ENCODE data around the gene MEIS2. TPM values are rescaled to one million over a fixed set of nuclear protein-coding genes. Genes with fewer than 3 reads are reported as not detected.

The MEIS2 gene
- total RNA-seq, 2 experiments from 2014 or later, result not detected

DNA sequence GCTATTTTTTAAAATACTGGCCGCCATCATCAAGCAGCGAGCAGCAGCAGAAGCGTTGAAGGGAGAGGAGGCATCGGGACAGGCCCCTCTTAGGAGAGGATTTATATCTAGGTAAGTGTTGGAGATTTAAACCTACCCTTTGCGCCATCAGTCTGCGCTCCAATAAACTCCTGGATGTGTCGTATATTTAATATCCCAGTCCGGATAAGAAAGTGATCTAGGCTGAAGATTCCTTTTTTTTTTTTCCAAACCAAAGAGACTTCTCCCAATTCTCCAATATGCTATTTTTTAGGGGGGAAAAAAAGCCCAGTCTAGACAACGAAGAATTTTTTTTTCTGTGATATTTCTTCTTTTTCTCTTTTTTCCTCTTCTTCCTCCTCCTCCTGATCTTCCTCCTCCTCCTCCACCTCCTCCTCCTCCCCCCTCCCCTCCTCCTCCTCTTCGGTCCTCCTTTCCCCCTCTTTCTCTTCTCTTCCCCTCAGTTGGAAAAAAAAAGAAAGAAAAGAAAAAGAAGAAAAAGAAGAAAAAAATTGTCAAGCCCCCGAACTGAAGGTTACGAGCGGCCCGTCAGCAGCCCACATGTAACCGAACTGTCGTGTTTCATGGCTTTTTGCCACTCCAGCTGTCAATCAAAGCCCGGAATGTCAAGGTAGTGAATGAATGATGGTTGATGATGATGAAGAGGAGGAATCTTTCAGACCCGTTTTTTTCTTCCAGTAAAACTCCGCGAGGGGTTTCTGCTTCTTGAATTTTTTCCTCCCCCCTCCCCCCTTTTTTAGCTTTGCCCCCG, 835 bp downstream of the MEIS2 start:
- Mint-ChIP-seq H3K36me3 (ENCODE audit: low read depth) (peaks cover 10% of the 10 kb centered on the region), H3K4me3 (peak overlapping the region; percentile 95), H3K27me3 (peaks cover 97% of the 10 kb centered on the region), H3K4me1 (ENCODE audit: low read depth) (peaks cover 59% of the 10 kb centered on the region), H3K9me3 (peaks cover 3% of the 10 kb centered on the region), H3K27ac (peak overlapping the region; percentile 13)
- H3K27me3 ChIP-seq (ENCODE audit: control insufficient read depth in 1 of 2, insufficient read depth in 2 of 2, low read length in 2 of 2), result peaks cover 74 to 84% of the 10 kb centered on the region in 2 experiments
- ATAC-seq (ENCODE audit: poor library complexity), result peak; percentile 18
- H3K36me3 ChIP-seq (ENCODE audit: insufficient read depth, low read length), result no peaks in the 10 kb centered on the region
- no peak for DNase-seq
- peak overlapping the region; percentile 67 for H3K4me3 ChIP-seq (ENCODE audit: low read length)
- no peak for TF ChIP-seq CTCF (IDR thresholded peaks at IDR 0.05)
- no peak overlapping the region for H3K27ac ChIP-seq (ENCODE audit: low read depth in 1 of 2, low read length in 2 of 2)
- ChIA-PET POLR2A (no interaction called here), CTCF (no interaction called here)
- intact Hi-C loops (cut with DNase I, micrococcal nuclease), result no loop called here
- H3K9me3 ChIP-seq (ENCODE audit: control insufficient read depth in 1 of 2, insufficient read depth in 1 of 2, low read length in 2 of 2), result peaks cover 14 to 69% of the 10 kb centered on the region in 2 experiments
- H3K4me1 ChIP-seq (ENCODE audit: insufficient read depth, low read length), result peaks cover 49% of the 10 kb centered on the region

DNA sequence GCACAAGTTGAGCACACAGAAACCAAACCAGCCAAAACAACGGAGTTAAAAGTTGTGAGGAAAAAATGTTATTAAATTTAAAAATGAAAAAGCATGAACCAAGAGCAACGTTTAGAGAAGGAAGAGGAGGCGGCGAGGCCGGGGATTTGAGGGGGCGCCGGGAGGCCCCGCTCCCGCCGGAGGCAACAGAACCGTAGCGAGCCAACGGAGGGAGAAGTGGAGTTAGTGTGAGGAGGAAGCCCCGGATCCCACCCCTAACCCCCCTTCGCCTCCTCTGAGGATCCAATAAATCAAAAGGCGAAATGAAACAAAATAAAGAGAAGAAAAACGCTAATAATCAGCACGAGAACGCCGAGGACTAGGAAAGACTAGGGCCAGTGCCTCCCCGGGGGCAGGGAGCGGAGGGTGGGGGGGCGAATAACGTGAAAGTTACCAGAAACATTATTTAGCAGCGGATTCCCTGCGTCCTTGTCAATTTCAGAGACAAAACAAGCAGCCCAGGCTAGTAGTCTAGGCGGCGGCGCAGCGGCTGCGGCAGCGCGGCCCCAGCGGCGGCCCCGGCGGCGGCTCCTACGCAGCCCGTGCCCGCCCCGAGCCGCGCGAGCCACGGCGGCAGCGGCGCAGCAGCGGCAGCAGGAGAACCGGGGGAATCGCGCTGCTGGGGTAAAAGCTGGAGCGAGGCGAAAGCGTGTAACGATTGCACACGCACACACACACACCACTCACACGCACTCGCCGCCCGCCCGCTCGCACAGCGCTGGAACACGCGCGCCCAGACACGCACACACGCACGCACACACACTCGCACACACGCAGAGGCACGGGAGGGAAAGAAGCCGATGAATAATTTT, 1.7 kb downstream of the MEIS2 start:
- H3K4me3 ChIP-seq (ENCODE audit: low read length), result peak overlapping the region; percentile 67
- Mint-ChIP-seq H3K27ac (no peak overlapping the region), H3K4me1 (ENCODE audit: low read depth) (peaks cover 59% of the 10 kb centered on the region), H3K36me3 (ENCODE audit: low read depth) (peaks cover 10% of the 10 kb centered on the region), H3K27me3 (peaks cover 97% of the 10 kb centered on the region), H3K4me3 (peak overlapping the region; percentile 85), H3K9me3 (peaks cover 3% of the 10 kb centered on the region)
- DNase-seq (peak in 2 of 14 experiments; percentile 35 to 41), ATAC-seq (ENCODE audit: poor library complexity) (peak; percentile 54)
- no peak for TF ChIP-seq CTCF (IDR thresholded peaks at IDR 0.05)
- H3K36me3 ChIP-seq (ENCODE audit: insufficient read depth, low read length), result no peaks in the 10 kb centered on the region
- peaks cover 11 to 65% of the 10 kb centered on the region in 2 experiments for H3K9me3 ChIP-seq (ENCODE audit: control insufficient read depth in 1 of 2, insufficient read depth in 1 of 2, low read length in 2 of 2)
- H3K27ac ChIP-seq (ENCODE audit: low read depth in 1 of 2, low read length in 2 of 2), result no peak overlapping the region
- ChIA-PET POLR2A (no interaction called here), CTCF (no interaction called here)
- H3K27me3 ChIP-seq (ENCODE audit: control insufficient read depth in 1 of 2, insufficient read depth in 2 of 2, low read length in 2 of 2), result peaks cover 74 to 84% of the 10 kb centered on the region in 2 experiments
- H3K4me1 ChIP-seq (ENCODE audit: insufficient read depth, low read length), result peaks cover 49% of the 10 kb centered on the region
- intact Hi-C loops (cut with DNase I, micrococcal nuclease), result no loop called here

- peaks cover 52% of the 10 kb centered on the region for H3K4me1 Mint-ChIP-seq (ENCODE audit: low read depth)
- DNase-seq (no peak), ATAC-seq (ENCODE audit: poor library complexity) (no peak)
- peaks cover 3% of the 10 kb centered on the region for H3K9me3 Mint-ChIP-seq
- peaks cover 8% of the 10 kb centered on the region for H3K36me3 Mint-ChIP-seq (ENCODE audit: low read depth)
- Histone ChIP-seq H3K27me3 (ENCODE audit: control insufficient read depth in 1 of 2, insufficient read depth in 2 of 2, low read length in 2 of 2) (peaks cover 69 to 86% of the 10 kb centered on the region in 2 experiments), H3K4me1 (ENCODE audit: insufficient read depth, low read length) (peaks cover 49% of the 10 kb centered on the region), H3K9me3 (ENCODE audit: control insufficient read depth in 1 of 2, insufficient read depth in 1 of 2, low read length in 2 of 2) (peaks cover 2 to 53% of the 10 kb centered on the region in 2 experiments), H3K36me3 (ENCODE audit: insufficient read depth, low read length) (no peaks in the 10 kb centered on the region), H3K4me3 (ENCODE audit: low read length) (no peak overlapping the region), H3K27ac (ENCODE audit: low read depth in 1 of 2, low read length in 2 of 2) (no peak overlapping the region)
- H3K27me3 Mint-ChIP-seq, result peaks cover 97% of the 10 kb centered on the region
- POLR2A ChIA-PET, result no interaction called here
- CTCF ChIA-PET, result no interaction called here
- intact Hi-C loops (cut with DNase I, micrococcal nuclease), result no loop called here
- H3K27ac Mint-ChIP-seq, result no peak overlapping the region
- H3K4me3 Mint-ChIP-seq, result peak overlapping the region; percentile 85
- TF ChIP-seq CTCF (IDR thresholded peaks at IDR 0.05), result no peak
Measured at GRCh38 chr15:37097144-37097919, 3.0 kb downstream of the MEIS2 start.
